AG08395 (cell line): ENCODE results near the gene GJB6.

ENCODE experiments used
- DNase-seq: peaks from one replicate; pipeline ENCODE4 v3.0.0; 2012; ENCODE audit warnings: mixed read lengths, low spot score

GJB6 gene

DNA sequence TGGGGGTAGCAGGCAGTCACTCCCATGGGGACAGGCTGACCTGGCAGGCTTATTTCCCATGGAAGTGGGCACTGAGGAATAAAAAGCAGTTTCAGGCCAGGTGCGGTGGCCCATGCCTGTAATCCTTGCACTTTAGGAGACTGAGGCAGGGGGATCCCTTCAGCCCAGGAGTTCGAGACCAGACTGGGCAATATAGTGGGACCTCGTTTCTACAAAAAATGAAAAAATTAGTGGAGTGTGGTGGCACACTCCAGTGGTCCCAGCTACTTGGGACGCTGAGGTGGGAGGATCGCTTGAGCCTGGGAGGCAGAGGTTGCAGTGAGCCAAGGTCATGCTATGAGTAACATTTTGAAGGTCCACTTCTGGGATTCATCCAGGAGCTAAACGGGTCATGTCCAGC lies 45.3 kb downstream of the GJB6 start:
- no peak for DNase-seq

DNA sequence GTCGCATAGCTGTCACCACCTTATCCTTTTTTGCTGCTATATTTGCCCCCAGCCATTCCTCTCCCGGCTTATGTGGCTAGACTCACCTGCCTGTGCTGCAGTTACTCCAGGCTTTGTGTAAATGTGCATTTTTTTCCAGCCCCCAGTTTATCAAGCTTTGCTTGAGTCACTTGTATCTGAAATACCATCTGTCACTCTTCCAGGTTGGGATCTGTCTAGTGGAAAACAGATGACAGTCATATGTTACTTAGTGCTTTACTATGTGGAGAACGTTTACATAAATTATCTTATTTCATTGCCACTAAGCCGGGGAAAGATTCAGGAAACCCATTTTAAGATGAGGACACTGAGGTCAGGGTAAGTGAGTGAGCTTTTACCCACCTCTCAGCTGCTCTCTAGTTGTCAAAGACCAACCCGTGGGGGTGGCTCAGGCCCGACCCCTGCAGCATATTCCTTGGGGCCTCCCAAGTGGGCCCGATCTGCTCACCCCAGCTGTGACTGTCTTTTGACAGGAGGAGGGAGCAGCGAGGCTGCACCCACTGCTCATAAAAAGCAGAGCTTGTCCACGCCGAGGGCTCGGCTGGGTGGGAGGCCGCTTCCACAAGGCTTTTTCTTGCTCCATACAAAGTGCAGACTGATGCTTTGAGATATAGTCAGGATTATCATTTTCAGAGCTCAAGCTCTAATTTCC lies 46.6 kb downstream of the GJB6 start:
- DNase-seq: no peak

DNA sequence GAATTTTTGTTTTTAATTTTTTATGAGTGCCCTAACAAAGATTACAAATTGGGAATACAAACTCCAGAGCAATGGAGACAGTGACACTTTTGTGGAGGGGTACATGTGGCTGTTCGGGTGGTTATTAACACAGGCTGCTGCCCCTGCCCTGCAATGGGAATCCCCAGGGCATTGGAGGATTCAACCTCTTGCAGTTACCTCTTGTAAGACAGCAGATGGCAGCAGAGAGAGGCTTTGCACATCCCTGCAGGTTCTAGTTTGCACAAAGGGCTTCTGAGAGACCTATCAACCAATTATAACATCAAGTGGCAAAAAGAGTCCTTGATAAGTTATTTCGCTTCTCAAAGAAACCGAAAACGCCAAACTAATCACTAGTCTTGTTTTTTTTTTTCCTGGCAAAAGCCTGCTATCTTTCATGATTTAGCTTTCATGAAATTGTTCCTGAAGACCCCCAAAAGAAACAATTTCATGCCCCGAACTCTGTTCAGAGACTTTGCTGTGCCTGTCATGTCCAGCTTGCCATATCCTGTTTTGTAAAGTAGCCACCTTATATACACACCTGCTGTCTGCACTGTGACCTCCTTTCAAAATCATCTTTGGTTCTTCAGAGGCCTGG lies 49.8 kb downstream of the GJB6 start:
- DNase-seq: peak; percentile 82

DNA sequence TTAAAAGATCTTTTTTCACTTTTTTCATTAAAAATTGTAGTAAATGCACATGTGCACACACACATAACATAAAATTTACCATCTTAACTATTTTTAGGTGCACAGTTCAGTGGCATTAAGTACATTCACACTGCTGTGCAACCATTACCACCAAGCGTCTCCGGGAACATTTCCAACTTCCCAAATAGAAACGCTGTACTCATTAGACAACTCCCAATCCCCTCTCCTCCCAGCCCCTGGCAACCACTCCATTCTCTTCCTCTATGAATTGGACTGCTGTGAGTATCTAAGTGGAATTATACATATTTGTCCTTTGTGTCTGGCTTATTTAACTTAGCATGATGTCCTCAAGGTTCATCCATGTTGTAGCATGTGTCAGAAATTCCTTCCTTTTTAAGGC lies 50.9 kb downstream of the GJB6 start:
- DNase-seq: no peak

DNA sequence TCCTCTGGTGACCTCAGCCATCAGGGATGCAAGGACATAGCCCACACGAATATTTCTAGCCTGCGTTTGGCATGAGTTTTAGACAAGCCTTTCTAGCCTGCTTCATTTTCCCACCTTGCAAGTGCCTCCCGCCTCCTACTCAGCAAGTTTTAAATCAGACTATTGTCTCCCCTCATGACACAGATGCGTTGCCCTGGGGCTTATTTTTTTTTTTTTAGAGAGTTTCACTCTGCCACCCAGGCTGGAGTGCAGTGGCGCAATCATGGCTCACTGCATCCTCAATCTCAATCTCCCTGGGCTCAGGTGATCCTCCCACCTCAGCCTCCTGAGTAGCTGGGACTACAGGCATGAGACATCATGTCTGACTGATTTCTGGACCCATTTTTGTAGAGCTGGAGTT lies 54.0 kb downstream of the GJB6 start:
- no peak for DNase-seq

GRCh38 chr13:20177049-20177831 lies 54.9 kb downstream of the GJB6 start:
- no peak for DNase-seq

GRCh38 chr13:20175907-20176652 lies 56.0 kb downstream of the GJB6 start:
- DNase-seq: no peak

DNA sequence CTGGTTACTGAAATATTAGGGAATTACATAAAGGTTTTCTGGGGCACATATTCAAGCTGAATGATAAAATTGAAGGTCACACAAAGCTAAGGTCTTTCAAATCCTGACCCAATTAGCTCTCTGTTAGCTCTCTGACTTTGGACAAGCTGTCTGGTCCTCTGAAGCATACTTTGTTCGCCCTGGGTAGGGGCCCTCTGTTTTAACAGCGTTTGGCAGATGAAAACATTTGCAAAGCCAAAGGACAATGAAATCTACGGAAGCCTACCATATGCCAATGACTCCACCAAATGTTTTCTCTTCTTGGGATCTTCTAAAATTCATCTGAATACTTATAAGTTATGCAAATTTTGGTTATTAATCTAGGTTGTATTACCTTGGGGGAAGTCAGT lies 56.7 kb downstream of the GJB6 start:
- DNase-seq: no peak

- peak; percentile 93 for DNase-seq
These were observed 57.3 kb downstream of the GJB6 start for GRCh38 chr13:20174656-20175405.

- no peak for DNase-seq
These were observed 58.9 kb downstream of the GJB6 start for GRCh38 chr13:20173116-20173746.
